Endothelial cell (in vitro differentiated cells): ENCODE results near the gene LAIR2. TPM values are rescaled to one million over a fixed set of nuclear protein-coding genes. Genes with fewer than 3 reads are reported as not detected.

ENCODE experiments used
- DNase-seq: peaks from one replicate; pipeline ENCODE4 v3.0.0; 2021; ENCODE audit warnings: low spot score
- H3K27ac Mint-ChIP-seq: one replicate; pipeline ENCODE4 v1.8.0; 2021; ENCODE audit warnings: mixed read lengths, inconsistent platforms; ENCODE audit not compliant: unreplicated experiment
- H3K27me3 Mint-ChIP-seq: one replicate; pipeline ENCODE4 v1.8.0; 2021; ENCODE audit warnings: mild to moderate bottlenecking, moderate library complexity, mixed read lengths, inconsistent platforms; ENCODE audit not compliant: unreplicated experiment
- H3K36me3 Mint-ChIP-seq: one replicate; pipeline ENCODE4 v1.8.0; 2021; ENCODE audit warnings: mild to moderate bottlenecking, low read depth, mixed read lengths, inconsistent platforms; ENCODE audit not compliant: unreplicated experiment
- H3K4me1 Mint-ChIP-seq: one replicate; pipeline ENCODE4 v1.8.0; 2021; ENCODE audit warnings: mild to moderate bottlenecking, mixed read lengths, inconsistent platforms; ENCODE audit not compliant: unreplicated experiment
- H3K4me3 Mint-ChIP-seq: one replicate; pipeline ENCODE4 v1.8.0; 2021; ENCODE audit warnings: mild to moderate bottlenecking, mixed read lengths, inconsistent platforms; ENCODE audit not compliant: unreplicated experiment
- H3K9me3 Mint-ChIP-seq: one replicate; pipeline ENCODE4 v1.8.0; 2021; ENCODE audit warnings: mixed read lengths, inconsistent platforms; ENCODE audit not compliant: unreplicated experiment
- total RNA-seq: library from RNA; stranded (reverse); fragmentation: NEBNext Ultra II Directional; extraction: Animal tissue kit (Norgen Biotek cat#: 25700); gene quantifications from one replicate; pipeline ENCODE4 v1.2.1, GENCODE V29; 2021; ENCODE audit not compliant: unreplicated experiment
- TF ChIP-seq, protein P1 (sequence below): fragments of 200-600 bp; sonication (generic); IDR thresholded peaks from one replicate; pipeline ENCODE4 v1.5.0; 2021; ENCODE audit warnings: antibody characterized with exemption; ENCODE audit not compliant: unreplicated experiment

Gene LAIR2
- total RNA-seq, 1 donor from 2014 or later = not detected

DNA sequence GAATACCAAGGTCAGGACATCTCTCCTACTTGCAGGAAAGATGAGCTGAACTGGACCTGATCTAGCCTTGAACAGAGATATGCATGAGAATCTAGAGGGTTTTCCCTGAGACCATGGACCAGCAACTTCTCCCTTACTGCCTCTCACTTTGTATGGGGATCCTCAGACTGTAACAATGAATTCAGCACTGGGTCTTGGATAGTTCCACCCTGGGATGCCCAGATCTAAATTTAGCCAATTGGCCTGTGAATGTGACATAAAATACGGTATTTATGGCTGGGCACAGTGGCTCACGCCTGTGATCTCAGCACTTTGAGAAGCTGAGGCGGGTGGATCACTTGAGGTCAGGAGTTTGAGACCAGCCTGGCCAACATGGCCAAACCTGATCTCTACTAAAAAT lies 55.7 kb downstream of the LAIR2 start:
- TF ChIP-seq, protein P1, sequence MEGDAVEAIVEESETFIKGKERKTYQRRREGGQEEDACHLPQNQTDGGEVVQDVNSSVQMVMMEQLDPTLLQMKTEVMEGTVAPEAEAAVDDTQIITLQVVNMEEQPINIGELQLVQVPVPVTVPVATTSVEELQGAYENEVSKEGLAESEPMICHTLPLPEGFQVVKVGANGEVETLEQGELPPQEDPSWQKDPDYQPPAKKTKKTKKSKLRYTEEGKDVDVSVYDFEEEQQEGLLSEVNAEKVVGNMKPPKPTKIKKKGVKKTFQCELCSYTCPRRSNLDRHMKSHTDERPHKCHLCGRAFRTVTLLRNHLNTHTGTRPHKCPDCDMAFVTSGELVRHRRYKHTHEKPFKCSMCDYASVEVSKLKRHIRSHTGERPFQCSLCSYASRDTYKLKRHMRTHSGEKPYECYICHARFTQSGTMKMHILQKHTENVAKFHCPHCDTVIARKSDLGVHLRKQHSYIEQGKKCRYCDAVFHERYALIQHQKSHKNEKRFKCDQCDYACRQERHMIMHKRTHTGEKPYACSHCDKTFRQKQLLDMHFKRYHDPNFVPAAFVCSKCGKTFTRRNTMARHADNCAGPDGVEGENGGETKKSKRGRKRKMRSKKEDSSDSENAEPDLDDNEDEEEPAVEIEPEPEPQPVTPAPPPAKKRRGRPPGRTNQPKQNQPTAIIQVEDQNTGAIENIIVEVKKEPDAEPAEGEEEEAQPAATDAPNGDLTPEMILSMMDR = no peak
- Mint-ChIP-seq H3K27me3 (peaks cover 2% of the 10 kb centered on the region), H3K4me1 (no peaks in the 10 kb centered on the region), H3K4me3 (no peak overlapping the region), H3K36me3 (no peaks in the 10 kb centered on the region), H3K27ac (no peak overlapping the region), H3K9me3 (peaks cover 28% of the 10 kb centered on the region)
- no peak for DNase-seq

Other genes starting within 250 kb of the LAIR2 start
- not detected for gene LILRB5, start 245.6 kb upstream of the LAIR2 start, total RNA-seq
- gene LILRB2, start 221.7 kb upstream of the LAIR2 start, total RNA-seq = not detected
- gene LILRA5, start 189.7 kb upstream of the LAIR2 start, total RNA-seq = not detected
- not detected for gene LILRA4, start 163.7 kb upstream of the LAIR2 start, total RNA-seq
- 2.1 TPM for gene LAIR1, start 137.9 kb upstream of the LAIR2 start, total RNA-seq
- gene TTYH1, start 87.4 kb upstream of the LAIR2 start, total RNA-seq = 10.4 TPM
- 162 TPM for gene LENG8, start 53.6 kb upstream of the LAIR2 start, total RNA-seq
- 3.4 TPM for gene LENG9, start 39.1 kb upstream of the LAIR2 start, total RNA-seq
- 21.4 TPM for gene CDC42EP5, start 29.5 kb upstream of the LAIR2 start, total RNA-seq
- not detected for gene LILRA2, start 71.0 kb downstream of the LAIR2 start, total RNA-seq
- not detected for gene LILRA1, start 90.8 kb downstream of the LAIR2 start, total RNA-seq
- not detected for gene LILRB1, start 127.7 kb downstream of the LAIR2 start, total RNA-seq
- not detected for gene LILRB4, start 160.2 kb downstream of the LAIR2 start, total RNA-seq
- not detected for gene KIR3DL3, start 221.6 kb downstream of the LAIR2 start, total RNA-seq
- not detected for gene KIR2DL3, start 235.7 kb downstream of the LAIR2 start, total RNA-seq